Ovary (tissue), 9 donors: ENCODE results near the gene SLC12A8. TPM values are rescaled to one million over a fixed set of nuclear protein-coding genes. Genes with fewer than 3 reads are reported as not detected.

Experiments
- DNase-seq, 5 donors: peaks; one replicate each; pipeline ENCODE4 v3.0.0-alpha.2; 2019 to 2020
- H3K27ac ChIP-seq, 2 donors: fragments of 200-600 bp; one replicate each; pipeline versions ENCODE4 v1.5.1 to v1.8.0; 2019 to 2022
- H3K27me3 ChIP-seq: fragments of 200-600 bp; one replicate; pipeline ENCODE4 v1.8.0; 2022
- H3K36me3 ChIP-seq: fragments of 200-600 bp; sonication (generic); one replicate; pipeline ENCODE4 v1.5.1; 2019
- H3K4me1 ChIP-seq: one replicate; pipeline ENCODE4 v1.8.1; 2013; ENCODE audit warnings: mild to moderate bottlenecking, moderate library complexity; ENCODE audit not compliant: insufficient read depth
- H3K4me3 ChIP-seq: fragments of 200-600 bp; sonication (generic); one replicate; pipeline ENCODE4 v1.5.1; 2017
- H3K9me3 ChIP-seq, 2 donors: fragments of 200-600 bp in 1 of 2; sonication (generic) in 1 of 2; one replicate each; pipeline versions ENCODE4 v1.5.1 to v1.8.1; 2013 to 2019; ENCODE audit warnings: mild to moderate bottlenecking in 1 of 2, moderate library complexity in 1 of 2
- EP300 ChIP-seq: sonication (generic); formaldehyde crosslinking; IDR thresholded peaks from one replicate; pipeline ENCODE4 v1.6.1; 2017; ENCODE audit warnings: antibody characterized with exemption
- POLR2A ChIP-seq: fragments of 450-650 bp; IDR thresholded peaks from one replicate; pipeline ENCODE4 v1.6.1; 2017; ENCODE audit warnings: antibody characterized with exemption, mild to moderate bottlenecking, moderate library complexity
- WGBS, 3 donors: extraction: QIAGEN DNeasy Blood & Tissue Kit in 1 of 3; methylation state at CpG; one replicate each; pipeline versions ENCODE4 v1.1.5 to v1.1.7; 2013 to 2017; 5-methylcytosine and 5-hydroxymethylcytosine counted together
- intact Hi-C, 4 donors: fragments of 100-400 bp; cut with DNase I; formaldehyde crosslinking; loops; one replicate each; pipeline versions ENCODE4 v1.11.0 to v1.15.1; 2022 to 2023
- polyA plus RNA-seq, 2 donors: library from polyadenylated mRNA; stranded (reverse); fragments of 200-250 nt in 1 of 2; fragments of 350-450 nt in 1 of 2; fragmentation: Illumina TruSeq in 1 of 2; extraction: RNeasy Lipid Tissue Mini Kit (QIAGEN cat#74804) in 1 of 2; gene quantifications; one replicate each; pipeline ENCODE4 v1.2.3, GENCODE V29; 2013 to 2014
- total RNA-seq, 7 donors: library from RNA; depleted of rRNA in 2 of 7; stranded (reverse); fragments of >200 nt in 2 of 7; fragmentation: NEBNext Ultra II Directional in 3 of 7; extraction: Animal tissue kit (Norgen Biotek cat#: 25700) in 3 of 7; gene quantifications; one replicate each; pipeline versions ENCODE4 v1.1.0 to v1.2.4, GENCODE V29; 2016 to 2023
- TF ChIP-seq, protein P1 (sequence below), 3 donors: fragments of 450-650 bp in 2 of 3; fragments of 200-600 bp in 1 of 3; IDR thresholded peaks; one replicate each; pipeline versions ENCODE4 v1.5.1 to v1.8.0; 2016 to 2022; ENCODE audit warnings: antibody characterized with exemption in 3 of 3, mild to moderate bottlenecking in 1 of 3
- donor health status: DM: no; HTN: no; CAD: no; lungs with moderate emphysema.
- donor health status: DM: no; HTN: no; CAD: no.
- donor health status: Bipolar disorder and iron deficiency.
- donor health status: DM: yes; HTN: yes; CAD: no.
- donor health status: DM: no; HTN: no; CAD: no.
- donor health status: DM: yes; HTN: yes; CAD: no.

Gene SLC12A8
- total and polyA plus RNA-seq, 9 donors = 0.28 to 11.5 (median 1.5) TPM

DNA sequence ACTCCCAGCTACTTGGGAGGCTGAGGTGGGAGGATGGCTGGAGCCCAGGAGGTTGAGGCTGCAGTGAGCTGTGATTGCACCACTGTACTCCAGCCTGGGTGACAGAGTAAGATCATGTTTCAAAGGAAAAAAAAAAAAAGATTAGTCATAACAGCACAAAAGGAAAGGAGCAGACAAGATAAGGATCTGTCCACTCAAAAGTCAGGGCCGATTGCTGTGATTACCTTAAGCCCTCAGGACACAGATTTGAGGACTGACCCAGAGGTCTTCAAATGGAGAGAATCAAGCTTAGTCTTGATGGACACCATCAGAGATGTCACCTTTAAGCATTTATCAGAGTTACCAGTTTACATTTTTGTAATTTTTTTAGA is 132.9 kb downstream of the SLC12A8 start:
- Histone ChIP-seq H3K27ac (no peak overlapping the region), H3K9me3 (no peaks in the 10 kb centered on the region), H3K4me1 (no peaks in the 10 kb centered on the region), H3K36me3 (no peaks in the 10 kb centered on the region), H3K27me3 (no peaks in the 10 kb centered on the region), H3K4me3 (no peak overlapping the region)
- 83 to 88% (median 87%) methylated on average over 1 of the region's 1 CpG for WGBS, 3 donors
- intact Hi-C loops = loop anchor here in 1 of 4 donors (10.0 kb wide), 1 partner anchor 75 kb away; no protein-coding TSS in a partner anchor
- DNase-seq = no peak
- TF ChIP-seq POLR2A (no peak), EP300 (no peak)
- TF ChIP-seq, protein P1, sequence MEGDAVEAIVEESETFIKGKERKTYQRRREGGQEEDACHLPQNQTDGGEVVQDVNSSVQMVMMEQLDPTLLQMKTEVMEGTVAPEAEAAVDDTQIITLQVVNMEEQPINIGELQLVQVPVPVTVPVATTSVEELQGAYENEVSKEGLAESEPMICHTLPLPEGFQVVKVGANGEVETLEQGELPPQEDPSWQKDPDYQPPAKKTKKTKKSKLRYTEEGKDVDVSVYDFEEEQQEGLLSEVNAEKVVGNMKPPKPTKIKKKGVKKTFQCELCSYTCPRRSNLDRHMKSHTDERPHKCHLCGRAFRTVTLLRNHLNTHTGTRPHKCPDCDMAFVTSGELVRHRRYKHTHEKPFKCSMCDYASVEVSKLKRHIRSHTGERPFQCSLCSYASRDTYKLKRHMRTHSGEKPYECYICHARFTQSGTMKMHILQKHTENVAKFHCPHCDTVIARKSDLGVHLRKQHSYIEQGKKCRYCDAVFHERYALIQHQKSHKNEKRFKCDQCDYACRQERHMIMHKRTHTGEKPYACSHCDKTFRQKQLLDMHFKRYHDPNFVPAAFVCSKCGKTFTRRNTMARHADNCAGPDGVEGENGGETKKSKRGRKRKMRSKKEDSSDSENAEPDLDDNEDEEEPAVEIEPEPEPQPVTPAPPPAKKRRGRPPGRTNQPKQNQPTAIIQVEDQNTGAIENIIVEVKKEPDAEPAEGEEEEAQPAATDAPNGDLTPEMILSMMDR (IDR thresholded peaks at IDR 0.05) = no peak

DNA sequence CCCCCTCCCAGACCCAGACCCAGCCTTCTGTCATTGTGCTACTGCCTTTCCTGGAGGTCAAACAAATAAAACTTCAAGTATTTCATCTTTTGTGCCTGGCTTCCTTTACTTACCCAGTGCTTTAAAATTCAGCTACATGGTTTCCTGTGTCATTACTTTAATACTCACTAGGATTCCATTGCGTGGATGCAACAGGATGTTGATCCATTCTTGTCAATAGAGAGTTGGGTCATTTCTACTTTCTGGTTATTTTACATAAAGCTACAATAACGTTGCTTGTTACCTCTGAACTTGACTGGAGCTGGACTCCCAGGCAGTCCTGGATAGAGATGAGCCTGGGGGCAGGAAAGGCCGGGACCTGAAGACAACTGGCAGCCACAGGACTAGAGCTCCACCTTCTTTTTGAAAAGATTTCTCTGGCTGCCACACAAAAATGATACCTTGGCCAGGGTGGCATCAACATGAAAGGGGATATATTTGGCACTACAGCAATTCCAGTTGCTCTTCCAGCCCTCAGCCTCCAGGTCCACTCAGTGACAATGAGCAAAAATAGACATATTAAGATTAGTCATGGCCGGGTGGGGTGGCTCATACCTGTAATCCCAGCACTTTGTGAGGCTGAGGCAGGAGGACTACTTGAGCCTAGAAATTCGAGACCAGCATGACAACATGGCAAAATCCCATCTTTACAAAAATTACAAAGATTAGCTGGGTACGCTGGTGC is 133.4 kb downstream of the SLC12A8 start:
- Histone ChIP-seq H3K36me3 (no peaks in the 10 kb centered on the region), H3K4me3 (no peak overlapping the region), H3K9me3 (no peaks in the 10 kb centered on the region), H3K27me3 (no peaks in the 10 kb centered on the region), H3K27ac (no peak overlapping the region), H3K4me1 (no peaks in the 10 kb centered on the region)
- 89 to 93% (median 89%) methylated on average over 6 of the region's 6 CpGs for WGBS, 3 donors
- DNase-seq = no peak
- intact Hi-C loops = loop anchor here in 1 of 4 donors (10.0 kb wide), 1 partner anchor 74 kb away; no protein-coding TSS in a partner anchor
- no peak for TF ChIP-seq EP300
- TF ChIP-seq, protein P1 (IDR thresholded peaks at IDR 0.05) = no peak

DNA sequence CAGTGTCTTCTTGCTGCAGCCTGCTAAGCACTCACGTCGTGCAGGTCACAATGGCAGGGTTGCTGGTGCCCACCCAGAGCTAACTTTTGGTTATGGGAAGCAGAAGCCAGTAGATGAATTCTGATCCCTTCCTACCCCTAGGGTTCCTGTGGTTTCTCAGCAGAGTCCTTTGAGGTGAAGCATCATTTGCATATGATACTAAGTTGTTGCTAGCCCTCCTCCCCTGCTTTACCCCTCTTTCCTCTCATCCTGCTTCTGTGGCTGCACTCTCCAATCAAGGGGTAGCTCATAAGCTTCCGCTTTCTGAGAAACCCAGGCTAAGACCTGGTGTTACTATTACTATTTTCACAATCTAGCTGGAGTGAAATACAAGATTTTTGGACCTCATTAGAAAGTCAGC is 134.7 kb downstream of the SLC12A8 start:
- no peak overlapping the region for H3K4me3 ChIP-seq
- no peak overlapping the region for H3K27ac ChIP-seq
- TF ChIP-seq, protein P1 (IDR thresholded peaks at IDR 0.05) = no peak
- TF ChIP-seq EP300 (no peak), POLR2A (no peak)
- WGBS, 3 donors = 91 to 95% (median 95%) methylated on average over 3 of the region's 3 CpGs
- intact Hi-C loops = loop anchor here in 1 of 4 donors (10.0 kb wide), 1 partner anchor 73 kb away; no protein-coding TSS in a partner anchor
- H3K9me3 ChIP-seq = no peaks in the 10 kb centered on the region
- no peak for DNase-seq
- H3K4me1 ChIP-seq = no peaks in the 10 kb centered on the region
- no peaks in the 10 kb centered on the region for H3K36me3 ChIP-seq
- H3K27me3 ChIP-seq = no peaks in the 10 kb centered on the region

DNA sequence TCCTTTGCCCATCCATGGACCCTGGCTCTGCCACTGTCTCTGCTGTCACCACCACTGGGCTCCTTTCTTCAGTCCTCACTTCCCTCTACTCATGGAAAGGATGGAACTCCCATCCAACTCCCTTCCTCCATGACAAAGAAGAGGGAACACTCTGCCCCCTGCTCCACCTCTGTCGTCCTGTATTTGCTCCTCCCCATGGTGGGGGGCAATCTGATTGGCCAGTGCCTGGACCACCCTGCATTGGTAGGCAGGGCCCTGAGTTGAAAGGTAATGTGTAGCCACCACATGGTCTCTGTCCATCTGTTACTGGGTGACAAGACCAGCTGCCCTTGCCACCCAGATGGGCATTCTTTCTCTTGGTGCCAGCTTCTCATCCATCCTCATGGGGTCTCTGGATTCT is 136.1 kb downstream of the SLC12A8 start:
- H3K4me1 ChIP-seq = no peaks in the 10 kb centered on the region
- no peaks in the 10 kb centered on the region for H3K9me3 ChIP-seq
- 60 to 79% (median 66%) methylated on average over 1 of the region's 1 CpG for WGBS, 3 donors
- no peak for DNase-seq
- intact Hi-C loops = loop anchor here in 1 of 4 donors (10.0 kb wide), 1 partner anchor 72 kb away; no protein-coding TSS in a partner anchor
- TF ChIP-seq EP300 (no peak), POLR2A (no peak)
- TF ChIP-seq, protein P1 (IDR thresholded peaks at IDR 0.05) = no peak
- H3K4me3 ChIP-seq = no peak overlapping the region
- no peaks in the 10 kb centered on the region for H3K27me3 ChIP-seq
- H3K27ac ChIP-seq = no peak overlapping the region
- H3K36me3 ChIP-seq = no peaks in the 10 kb centered on the region
